Measurements from ENCODE around the gene ERI3. TPM values are rescaled to one million over a fixed set of nuclear protein-coding genes. Genes with fewer than 3 reads are reported as not detected.

ERI3 gene
- total RNA-seq, 1 donor from 2014 or later, result 40.6 TPM

GRCh38 chr1:44256762-44257554, 98.1 kb downstream of the ERI3 start:
- Mint-ChIP-seq H3K27me3 (ENCODE audit: low read depth) (no peaks in the 10 kb centered on the region), H3K4me1 (ENCODE audit: low read depth) (no peaks in the 10 kb centered on the region), H3K9me3 (no peaks in the 10 kb centered on the region), H3K4me3 (ENCODE audit: low read depth) (no peak overlapping the region), H3K36me3 (ENCODE audit: low read depth) (no peaks in the 10 kb centered on the region), H3K27ac (no peak overlapping the region)
- intact Hi-C loops (cut with micrococcal nuclease), result no loop called here
- DNase-seq (ENCODE audit: low spot score), result no peak

- H3K4me1 Mint-ChIP-seq (ENCODE audit: low read depth), result no peaks in the 10 kb centered on the region
- H3K4me3 Mint-ChIP-seq (ENCODE audit: low read depth), result no peak overlapping the region
- H3K9me3 Mint-ChIP-seq, result no peaks in the 10 kb centered on the region
- no peaks in the 10 kb centered on the region for H3K36me3 Mint-ChIP-seq (ENCODE audit: low read depth)
- H3K27ac Mint-ChIP-seq, result no peak overlapping the region
- no peak for DNase-seq (ENCODE audit: low spot score)
- intact Hi-C loops (cut with micrococcal nuclease), result no loop called here
- no peaks in the 10 kb centered on the region for H3K27me3 Mint-ChIP-seq (ENCODE audit: low read depth)
These were observed 100.6 kb downstream of the ERI3 start for GRCh38 chr1:44254392-44254910.

GRCh38 chr1:44251989-44252671, 102.9 kb downstream of the ERI3 start:
- intact Hi-C loops (cut with micrococcal nuclease), result no loop called here
- Mint-ChIP-seq H3K4me3 (ENCODE audit: low read depth) (no peak overlapping the region), H3K27me3 (ENCODE audit: low read depth) (no peaks in the 10 kb centered on the region), H3K36me3 (ENCODE audit: low read depth) (no peaks in the 10 kb centered on the region), H3K27ac (no peak overlapping the region), H3K9me3 (no peaks in the 10 kb centered on the region), H3K4me1 (ENCODE audit: low read depth) (no peaks in the 10 kb centered on the region)
- no peak for DNase-seq (ENCODE audit: low spot score)

GRCh38 chr1:44251486-44251885, 103.6 kb downstream of the ERI3 start:
- no peak for DNase-seq (ENCODE audit: low spot score)
- Mint-ChIP-seq H3K36me3 (ENCODE audit: low read depth) (no peaks in the 10 kb centered on the region), H3K27ac (no peak overlapping the region), H3K4me3 (ENCODE audit: low read depth) (no peak overlapping the region), H3K27me3 (ENCODE audit: low read depth) (no peaks in the 10 kb centered on the region), H3K4me1 (ENCODE audit: low read depth) (no peaks in the 10 kb centered on the region), H3K9me3 (no peaks in the 10 kb centered on the region)
- intact Hi-C loops (cut with micrococcal nuclease), result no loop called here

DNA sequence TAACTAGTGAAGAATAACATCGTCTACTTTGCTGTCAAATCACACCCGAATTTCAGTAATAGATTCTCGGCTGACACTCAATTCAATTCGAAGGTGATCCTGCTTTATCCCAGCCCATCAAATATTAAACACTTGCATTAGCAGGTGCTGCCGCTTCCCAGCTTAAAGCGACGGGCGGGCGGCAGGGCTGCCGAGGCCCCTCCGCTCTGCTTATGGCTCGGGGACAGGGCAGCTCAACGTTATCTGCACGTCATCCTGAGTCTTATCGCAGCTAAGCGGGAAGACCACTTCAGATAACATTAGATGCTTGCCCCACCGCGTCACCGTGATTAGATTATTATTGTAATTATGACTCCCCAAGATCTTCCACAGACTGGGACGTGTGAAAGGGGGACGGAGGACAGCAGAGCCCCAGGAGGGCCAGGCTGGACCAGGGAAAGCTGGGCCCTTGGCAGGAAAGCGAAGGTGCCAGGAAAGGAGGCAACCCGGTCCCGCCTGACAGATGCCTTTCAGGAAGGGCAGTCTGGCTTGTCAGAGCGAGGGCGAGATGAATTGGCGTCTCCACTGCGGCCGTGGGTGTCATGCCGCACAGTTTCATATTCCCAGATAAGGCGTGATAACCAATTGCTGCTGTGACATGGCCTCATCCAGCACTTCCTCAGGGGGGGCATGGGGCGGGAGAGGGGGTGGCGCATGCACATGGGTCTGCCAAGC, 104.8 kb downstream of the ERI3 start:
- DNase-seq (ENCODE audit: low spot score), result no peak
- H3K27ac Mint-ChIP-seq, result no peak overlapping the region
- no peaks in the 10 kb centered on the region for H3K9me3 Mint-ChIP-seq
- intact Hi-C loops (cut with micrococcal nuclease), result no loop called here
- H3K4me3 Mint-ChIP-seq (ENCODE audit: low read depth), result no peak overlapping the region
- no peaks in the 10 kb centered on the region for H3K36me3 Mint-ChIP-seq (ENCODE audit: low read depth)
- H3K27me3 Mint-ChIP-seq (ENCODE audit: low read depth), result no peaks in the 10 kb centered on the region
- H3K4me1 Mint-ChIP-seq (ENCODE audit: low read depth), result no peaks in the 10 kb centered on the region

GRCh38 chr1:44249543-44249942, 105.5 kb downstream of the ERI3 start:
- Mint-ChIP-seq H3K27me3 (ENCODE audit: low read depth) (no peaks in the 10 kb centered on the region), H3K9me3 (no peaks in the 10 kb centered on the region), H3K36me3 (ENCODE audit: low read depth) (no peaks in the 10 kb centered on the region), H3K4me3 (ENCODE audit: low read depth) (no peak overlapping the region), H3K4me1 (ENCODE audit: low read depth) (no peaks in the 10 kb centered on the region), H3K27ac (no peak overlapping the region)
- intact Hi-C loops (cut with micrococcal nuclease), result no loop called here
- no peak for DNase-seq (ENCODE audit: low spot score)

DNA sequence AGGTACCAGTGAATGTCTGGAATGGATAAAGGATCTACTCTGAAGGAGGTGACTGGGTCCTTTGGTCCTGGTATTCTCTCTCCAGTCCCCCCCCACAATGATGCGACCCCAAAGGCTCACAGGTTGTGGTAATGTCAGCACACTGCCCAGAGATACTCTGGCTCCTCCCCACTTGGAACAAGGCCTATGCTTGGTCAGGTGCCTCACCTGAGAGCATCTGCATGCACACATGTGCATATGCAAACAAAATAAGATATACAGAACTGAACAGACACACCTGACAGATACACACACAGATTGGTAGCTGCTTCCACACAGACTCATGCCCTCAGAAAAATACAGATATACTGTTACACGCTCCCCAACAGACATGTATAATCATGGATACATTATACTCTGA, 108.3 kb downstream of the ERI3 start:
- H3K9me3 Mint-ChIP-seq, result no peaks in the 10 kb centered on the region
- DNase-seq (ENCODE audit: low spot score), result no peak
- H3K27ac Mint-ChIP-seq, result no peak overlapping the region
- intact Hi-C loops (cut with micrococcal nuclease), result no loop called here
- H3K4me1 Mint-ChIP-seq (ENCODE audit: low read depth), result no peaks in the 10 kb centered on the region
- no peaks in the 10 kb centered on the region for H3K27me3 Mint-ChIP-seq (ENCODE audit: low read depth)
- H3K4me3 Mint-ChIP-seq (ENCODE audit: low read depth), result no peak overlapping the region
- no peaks in the 10 kb centered on the region for H3K36me3 Mint-ChIP-seq (ENCODE audit: low read depth)

DNA sequence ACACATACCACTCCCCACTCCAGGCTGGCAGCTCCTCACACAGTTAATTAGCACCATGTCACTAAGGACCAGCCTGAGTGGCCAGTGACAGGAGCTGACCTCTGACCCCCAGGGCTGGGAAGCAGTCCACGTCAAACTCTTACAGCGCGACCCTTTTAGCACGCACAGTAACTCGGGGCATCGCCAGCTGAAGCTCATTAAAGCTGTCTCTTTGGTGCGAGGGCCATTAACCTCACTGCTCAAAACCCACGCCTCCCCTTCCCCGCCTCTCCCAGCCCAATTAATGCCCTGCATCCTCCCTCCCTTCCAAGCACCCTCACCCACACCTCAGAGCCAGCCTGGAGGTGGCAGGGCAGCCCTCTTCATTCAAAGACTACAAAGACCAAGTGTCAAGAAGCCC, 110.1 kb downstream of the ERI3 start:
- Mint-ChIP-seq H3K9me3 (no peaks in the 10 kb centered on the region), H3K36me3 (ENCODE audit: low read depth) (no peaks in the 10 kb centered on the region), H3K27me3 (ENCODE audit: low read depth) (no peaks in the 10 kb centered on the region), H3K4me3 (ENCODE audit: low read depth) (no peak overlapping the region), H3K27ac (no peak overlapping the region), H3K4me1 (ENCODE audit: low read depth) (no peaks in the 10 kb centered on the region)
- no peak for DNase-seq (ENCODE audit: low spot score)
- intact Hi-C loops (cut with micrococcal nuclease), result no loop called here

GRCh38 chr1:44243782-44244495, 111.1 kb downstream of the ERI3 start:
- Mint-ChIP-seq H3K4me1 (ENCODE audit: low read depth) (no peaks in the 10 kb centered on the region), H3K27me3 (ENCODE audit: low read depth) (no peaks in the 10 kb centered on the region), H3K4me3 (ENCODE audit: low read depth) (no peak overlapping the region), H3K9me3 (no peaks in the 10 kb centered on the region), H3K36me3 (ENCODE audit: low read depth) (no peaks in the 10 kb centered on the region), H3K27ac (no peak overlapping the region)
- intact Hi-C loops (cut with micrococcal nuclease), result no loop called here
- DNase-seq (ENCODE audit: low spot score), result no peak

- intact Hi-C loops (cut with micrococcal nuclease), result no loop called here
- Mint-ChIP-seq H3K27me3 (ENCODE audit: low read depth) (no peaks in the 10 kb centered on the region), H3K4me1 (ENCODE audit: low read depth) (peaks cover 4% of the 10 kb centered on the region)
These were observed 112.3 kb downstream of the ERI3 start for GRCh38 chr1:44242746-44243145.

GRCh38 chr1:44240802-44241671, 114.0 kb downstream of the ERI3 start:
- Mint-ChIP-seq H3K4me3 (ENCODE audit: low read depth) (no peak overlapping the region), H3K27ac (no peak overlapping the region), H3K27me3 (ENCODE audit: low read depth) (no peaks in the 10 kb centered on the region), H3K36me3 (ENCODE audit: low read depth) (no peaks in the 10 kb centered on the region), H3K4me1 (ENCODE audit: low read depth) (peaks cover 4% of the 10 kb centered on the region), H3K9me3 (no peaks in the 10 kb centered on the region)
- no peak for DNase-seq (ENCODE audit: low spot score)
- intact Hi-C loops (cut with micrococcal nuclease), result no loop called here

More at GRCh38 chr1:44242746-44243145, 112.3 kb downstream of the ERI3 start:
- Mint-ChIP-seq H3K9me3 (no peaks in the 10 kb centered on the region), H3K4me3 (ENCODE audit: low read depth) (no peak overlapping the region), H3K27ac (no peak overlapping the region), H3K36me3 (ENCODE audit: low read depth) (no peaks in the 10 kb centered on the region)
- DNase-seq (ENCODE audit: low spot score), result no peak

DNA sequence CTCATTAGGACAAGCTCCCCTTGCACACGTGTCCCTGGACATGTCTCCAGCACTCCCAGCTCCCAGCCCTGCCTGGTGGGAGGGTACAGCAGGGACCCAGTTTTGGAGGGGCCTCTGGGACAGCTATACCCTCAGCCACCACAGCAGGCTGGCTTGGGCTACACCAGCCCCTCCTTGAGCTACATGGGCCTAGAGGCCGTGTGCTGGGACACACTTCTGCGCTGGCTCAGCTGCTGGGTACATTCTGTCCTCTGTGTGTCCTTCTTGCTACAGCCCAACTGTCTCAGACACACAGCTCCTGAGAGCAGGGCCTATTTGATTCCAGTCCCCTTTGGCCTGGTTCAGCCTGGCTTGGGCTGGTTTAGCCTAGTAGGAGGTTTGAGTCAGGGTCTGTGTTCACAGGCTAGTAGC, 115.1 kb downstream of the ERI3 start:
- H3K27ac Mint-ChIP-seq, result no peak overlapping the region
- no peak for DNase-seq (ENCODE audit: low spot score)
- no peaks in the 10 kb centered on the region for H3K27me3 Mint-ChIP-seq (ENCODE audit: low read depth)
- intact Hi-C loops (cut with micrococcal nuclease), result no loop called here
- no peaks in the 10 kb centered on the region for H3K36me3 Mint-ChIP-seq (ENCODE audit: low read depth)
- no peak overlapping the region for H3K4me3 Mint-ChIP-seq (ENCODE audit: low read depth)
- no peaks in the 10 kb centered on the region for H3K9me3 Mint-ChIP-seq
- peaks cover 4% of the 10 kb centered on the region for H3K4me1 Mint-ChIP-seq (ENCODE audit: low read depth)
